Tibial nerve (tissue), 4 donors: ENCODE results near the gene TKTL1. TPM values are rescaled to one million over a fixed set of nuclear protein-coding genes. Genes with fewer than 3 reads are reported as not detected.

Source experiments
- DNase-seq, 2 donors: peaks; one replicate each; pipeline ENCODE4 v3.0.0-alpha.2; 2019; ENCODE audit warnings: low spot score in 2 of 2
- H3K27ac ChIP-seq, 4 donors: fragments of 200-600 bp; sonication (generic) in 3 of 4; one replicate each; pipeline ENCODE4 v1.5.1; 2017 to 2019; ENCODE audit warnings: mild to moderate bottlenecking in 1 of 4
- H3K27me3 ChIP-seq, 2 donors: fragments of 200-600 bp; sonication (generic) in 1 of 2; one replicate each; pipeline versions ENCODE4 v1.5.1 to v1.6.0; 2017 to 2019
- H3K36me3 ChIP-seq, 3 donors: fragments of 200-600 bp; sonication (generic); one replicate each; pipeline ENCODE4 v1.5.1; 2018 to 2019
- H3K4me1 ChIP-seq, 4 donors: fragments of 200-600 bp; sonication (generic) in 3 of 4; one replicate each; pipeline ENCODE4 v1.5.1; 2017 to 2019
- H3K4me3 ChIP-seq, 4 donors: fragments of 200-600 bp; sonication (generic) in 3 of 4; one replicate each; pipeline ENCODE4 v1.5.1; 2017 to 2019; ENCODE audit warnings: mild to moderate bottlenecking in 1 of 4, moderate library complexity in 1 of 4
- H3K9me3 ChIP-seq, 4 donors: fragments of 200-600 bp; sonication (generic) in 3 of 4; one replicate each; pipeline ENCODE4 v1.5.1; 2017 to 2019
- CTCF ChIP-seq, 5 experiments: fragments of 200-600 bp in 3 of 5; fragments of 450-650 bp in 2 of 5; sonication (generic) in 3 of 5; IDR thresholded peaks; one replicate each; pipeline ENCODE4 v1.5.1; 2016 to 2019; ENCODE audit warnings: antibody characterized with exemption in 5 of 5, mild to moderate bottlenecking in 3 of 5, moderate library complexity in 2 of 5
- EP300 ChIP-seq, 2 donors: sonication (generic); formaldehyde crosslinking; IDR thresholded peaks; one replicate each; pipeline ENCODE4 v1.6.1; 2017; ENCODE audit warnings: antibody characterized with exemption in 2 of 2, mild to moderate bottlenecking in 1 of 2
- POLR2A ChIP-seq, 2 donors: fragments of 450-650 bp; IDR thresholded peaks; one replicate each; pipeline ENCODE4 v1.6.1; 2017; ENCODE audit warnings: antibody characterized with exemption in 2 of 2, mild to moderate bottlenecking in 2 of 2, moderate library complexity in 2 of 2
- WGBS, 2 donors: methylation state at CpG; one replicate each; pipeline ENCODE4 v1.1.5; 2018; 5-methylcytosine and 5-hydroxymethylcytosine counted together
- total RNA-seq, 4 donors: library from RNA; depleted of rRNA; stranded (reverse); fragments of >200 nt; gene quantifications; one replicate each; pipeline ENCODE4 v1.1.0, GENCODE V29; 2016

Gene TKTL1
- total RNA-seq, 4 donors from 2014 or later, result not detected

- no peak for DNase-seq
- H3K27me3 ChIP-seq, result no peaks in the 10 kb centered on the region
- peak overlapping the region in 1 of 4 donors; percentile 26 for H3K27ac ChIP-seq
- H3K36me3 ChIP-seq, result peaks cover 0 to 83% (median 5%) of the 10 kb centered on the region in 3 donors
- WGBS, 2 donors, result 83% methylated on average over 2 to 29 of the region's 30 CpGs
- no peak overlapping the region for H3K4me3 ChIP-seq
- TF ChIP-seq POLR2A (IDR thresholded peaks at IDR 0.05), result no peak
- TF ChIP-seq CTCF (IDR thresholded peaks at IDR 0.05), result no peak
- TF ChIP-seq EP300 (IDR thresholded peaks at IDR 0.05), result no peak
- no peaks in the 10 kb centered on the region for H3K9me3 ChIP-seq
- H3K4me1 ChIP-seq, result no peaks in the 10 kb centered on the region
These were observed 55.8 kb downstream of the TKTL1 start for GRCh38 chrX:154351183-154352011.

- 78% methylated on average over 13 of the region's 14 CpGs; no CpG with 5 or more reads in 1 of the 2 donors for WGBS, 2 donors
- Histone ChIP-seq H3K27ac (peak overlapping the region in 1 of 4 donors; percentile 26), H3K4me3 (no peak overlapping the region), H3K4me1 (no peaks in the 10 kb centered on the region), H3K36me3 (peaks cover 0 to 89% (median 5%) of the 10 kb centered on the region in 3 donors), H3K27me3 (no peaks in the 10 kb centered on the region), H3K9me3 (no peaks in the 10 kb centered on the region)
- TF ChIP-seq POLR2A (IDR thresholded peaks at IDR 0.05), result no peak
- no peak for TF ChIP-seq CTCF (IDR thresholded peaks at IDR 0.05)
- TF ChIP-seq EP300 (IDR thresholded peaks at IDR 0.05), result no peak
- no peak for DNase-seq
These were observed 56.4 kb downstream of the TKTL1 start for GRCh38 chrX:154352012-154352401.

- no peak for TF ChIP-seq POLR2A (IDR thresholded peaks at IDR 0.05)
- no peak for TF ChIP-seq CTCF (IDR thresholded peaks at IDR 0.05)
- no peak for TF ChIP-seq EP300 (IDR thresholded peaks at IDR 0.05)
- no peaks in the 10 kb centered on the region for H3K4me1 ChIP-seq
These were observed 56.9 kb downstream of the TKTL1 start for GRCh38 chrX:154352466-154352865.

GRCh38 chrX:154353172-154353843, 57.7 kb downstream of the TKTL1 start:
- Histone ChIP-seq H3K4me3 (no peak overlapping the region), H3K4me1 (no peaks in the 10 kb centered on the region), H3K27me3 (no peaks in the 10 kb centered on the region), H3K36me3 (peaks cover 0 to 100% (median 5%) of the 10 kb centered on the region in 3 donors), H3K9me3 (no peaks in the 10 kb centered on the region), H3K27ac (no peak overlapping the region)
- WGBS, 2 donors, result 84 to 88% methylated on average over 6 to 22 of the region's 24 CpGs
- TF ChIP-seq CTCF (IDR thresholded peaks at IDR 0.05) (no peak), EP300 (IDR thresholded peaks at IDR 0.05) (no peak), POLR2A (IDR thresholded peaks at IDR 0.05) (no peak)
- no peak for DNase-seq

More at GRCh38 chrX:154352466-154352865, 56.9 kb downstream of the TKTL1 start:
- no peaks in the 10 kb centered on the region for H3K27me3 ChIP-seq
- no peak overlapping the region for H3K4me3 ChIP-seq
- no peaks in the 10 kb centered on the region for H3K9me3 ChIP-seq
- H3K36me3 ChIP-seq, result peaks cover 0 to 94% (median 5%) of the 10 kb centered on the region in 3 donors
- 80 to 81% methylated on average over 7 to 8 of the region's 13 CpGs for WGBS, 2 donors
- DNase-seq, result no peak
- H3K27ac ChIP-seq, result no peak overlapping the region

- Histone ChIP-seq H3K4me1 (no peaks in the 10 kb centered on the region), H3K36me3 (peaks cover 0 to 100% (median 6%) of the 10 kb centered on the region in 3 donors), H3K27me3 (no peaks in the 10 kb centered on the region), H3K9me3 (no peaks in the 10 kb centered on the region), H3K4me3 (no peak overlapping the region), H3K27ac (no peak overlapping the region)
- DNase-seq, result no peak
- no peak for TF ChIP-seq POLR2A (IDR thresholded peaks at IDR 0.05)
- TF ChIP-seq EP300 (IDR thresholded peaks at IDR 0.05), result no peak
- TF ChIP-seq CTCF (IDR thresholded peaks at IDR 0.05), result no peak
- WGBS, 2 donors, result 91 to 100% methylated on average over 2 to 11 of the region's 14 CpGs
These were observed 58.4 kb downstream of the TKTL1 start for GRCh38 chrX:154354013-154354412.
